AG04449 (cell line): ENCODE data around the gene SLC38A8.

Experiments used
- CTCF ChIA-PET: fragments of 350-600 bp; formaldehyde crosslinking; extraction: SDS; loops from one replicate; lab custom pipeline; 2021; ENCODE audit warnings: antibody characterized with exemption; lab: Yijun Ruan, JAX
- POLR2A ChIA-PET: fragments of 400-600, 350-600 bp; formaldehyde crosslinking; extraction: SDS; loops from one replicate; lab custom pipeline; 2020; ENCODE audit warnings: antibody characterized with exemption, inconsistent platforms; lab: Yijun Ruan, JAX
- DNase-seq: peaks from one replicate; pipeline ENCODE4 v3.0.0-alpha.2; 2010; ENCODE audit warnings: low read depth, low spot score
- H3K4me3 ChIP-seq: 2 replicates; pipeline ENCODE4 v1.5.1; 2011; ENCODE audit warnings: low read depth, mild to moderate bottlenecking, control low read depth, low read length
- CTCF ChIP-seq: IDR thresholded peaks from one replicate; pipeline ENCODE4 v1.5.1; 2011; ENCODE audit warnings: mild to moderate bottlenecking, moderate library complexity, low read length, control low read depth, inconsistent platforms; ENCODE audit not compliant: insufficient read depth; ENCODE audit errors: missing control alignments

SLC38A8 gene

DNA sequence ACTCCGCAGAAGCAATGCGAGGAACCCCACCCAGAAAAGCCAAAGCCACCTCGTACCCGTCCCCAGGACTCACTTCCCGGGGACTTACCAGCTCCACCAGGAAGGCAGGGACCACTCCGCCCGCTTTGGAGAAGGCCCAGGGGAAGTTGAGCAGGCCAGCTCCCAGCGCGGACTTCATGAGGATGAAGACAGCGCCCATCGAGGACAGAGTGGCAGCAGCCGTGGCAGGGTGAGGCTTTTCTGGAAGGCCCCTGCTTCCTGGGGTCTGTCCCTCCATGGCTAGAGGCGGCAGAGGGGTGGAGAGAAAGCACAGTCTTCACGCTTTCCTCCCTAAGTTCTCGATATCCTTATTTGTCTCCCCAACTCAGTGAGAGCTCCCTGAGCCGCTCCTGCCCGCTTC is 714 bp downstream of the SLC38A8 start:
- CTCF ChIA-PET = interaction anchor here (1.5 to 6.9 kb wide), 6 partner anchors 12 to 85 kb away, joined by 5 to 33 read pairs (median 8); no protein-coding TSS in a partner anchor
- no peak for DNase-seq
- TF ChIP-seq CTCF = no peak
- H3K4me3 ChIP-seq = no peak overlapping the region
- POLR2A ChIA-PET = no interaction called here

- H3K4me3 ChIP-seq = no peak overlapping the region
- DNase-seq = peak; percentile 40
- ChIA-PET CTCF (interaction anchor here (1.2 to 6.9 kb wide), 7 partner anchors 12 to 85 kb away, joined by 5 to 33 read pairs (median 8); no protein-coding TSS in a partner anchor), POLR2A (no interaction called here)
- TF ChIP-seq CTCF = no peak
These were observed 1.5 kb downstream of the SLC38A8 start for GRCh38 chr16:84040823-84041820.

- no peak overlapping the region for H3K4me3 ChIP-seq
- no peak for DNase-seq
- ChIA-PET CTCF (interaction anchor here (1.2 to 6.9 kb wide), 5 partner anchors 13 to 84 kb away, joined by 5 to 33 read pairs (median 8); no protein-coding TSS in a partner anchor), POLR2A (interaction anchor here (0.6 kb wide), 1 partner anchor 102 kb away, joined by 3 read pairs; no protein-coding TSS in a partner anchor)
- no peak for TF ChIP-seq CTCF
These were observed 2.3 kb downstream of the SLC38A8 start for GRCh38 chr16:84040226-84040822.

GRCh38 chr16:84039696-84040095 is 2.9 kb downstream of the SLC38A8 start:
- no peak for TF ChIP-seq CTCF
- DNase-seq = no peak
- H3K4me3 ChIP-seq = no peak overlapping the region
- ChIA-PET CTCF (interaction anchor here (1.6 to 6.9 kb wide), 4 partner anchors 22 to 113 kb away, joined by 4 to 33 read pairs (median 8); no protein-coding TSS in a partner anchor), POLR2A (no interaction called here)

- POLR2A ChIA-PET = no interaction called here
- DNase-seq = no peak
- H3K4me3 ChIP-seq = no peak overlapping the region
- CTCF ChIA-PET = interaction anchor here (1.6 to 6.9 kb wide), 3 partner anchors 27 to 112 kb away, joined by 4 to 33 read pairs (median 8); no protein-coding TSS in a partner anchor
- TF ChIP-seq CTCF = no peak
These were observed 4.1 kb downstream of the SLC38A8 start for GRCh38 chr16:84038469-84038868.

- POLR2A ChIA-PET = no interaction called here
These were observed 5.6 kb downstream of the SLC38A8 start for GRCh38 chr16:84036982-84037425.

More at GRCh38 chr16:84036982-84037425, 5.6 kb downstream of the SLC38A8 start:
- no peak overlapping the region for H3K4me3 ChIP-seq
- TF ChIP-seq CTCF = no peak
- CTCF ChIA-PET = interaction anchor here (2.8 kb wide), 1 partner anchor 29 kb away, joined by 8 read pairs; no protein-coding TSS in a partner anchor
- DNase-seq = no peak
